GM12878 (cell line): ENCODE measurements around the gene PATJ. TPM values are rescaled to one million over a fixed set of nuclear protein-coding genes. Genes with fewer than 3 reads are reported as not detected.

ENCODE experiments used
- ATAC-seq: fragments of 200-7000 bp; cut with Tn5 transposase; 3 replicates; pipeline ENCODE4 v1.9.1; 2020; ENCODE audit warnings: mild to moderate bottlenecking, moderate library complexity
- BruUV-seq: library from RNA; stranded (reverse); fragments of 400-500 nt; replicated peaks from 2 replicates; lab custom pipeline; 2021; lab: Mats Ljungman, UMichigan
- CTCF ChIA-PET: fragments of 300-600 bp; sonication (Branson Sonifier 250); formaldehyde crosslinking; extraction: SDS; loops from one replicate; lab custom pipeline; 2021; ENCODE audit warnings: inconsistent platforms; lab: Yijun Ruan, JAX
- POLR2A ChIA-PET: fragments of 350-600 bp; formaldehyde crosslinking; extraction: SDS; loops from one replicate; lab custom pipeline; 2021; ENCODE audit warnings: inconsistent platforms; lab: Charles Lee
- RAD21 ChIA-PET: fragments of 300-600 bp; sonication (Branson Sonifier 250); formaldehyde crosslinking; loops from one replicate; lab custom pipeline; 2023; ENCODE audit warnings: antibody characterized with exemption; ENCODE audit not compliant: unreplicated experiment; lab: Charles Lee
- SMC1A ChIA-PET: fragments of 300-600 bp; sonication (Branson Sonifier 250); formaldehyde crosslinking; loops from one replicate; lab custom pipeline; 2023; ENCODE audit not compliant: unreplicated experiment, uncharacterized antibody; lab: Charles Lee
- DNase-seq: peaks from one replicate; pipeline ENCODE4 v3.0.0-alpha.2; 2011; ENCODE audit warnings: low read depth, low spot score
- FAIRE-seq: peaks from 3 replicates; lab custom pipeline; 2011; peaks lifted over from hg19 to GRCh38; lab: Jason Lieb, UNC
- H2AFZ ChIP-seq: 2 replicates; pipeline ENCODE4 v1.6.0; 2011; ENCODE audit warnings: low read depth, low read length, control low read depth; ENCODE audit not compliant: control insufficient read depth
- H3K27ac ChIP-seq: 2 replicates; pipeline ENCODE4 v1.5.1; 2011; ENCODE audit warnings: control low read depth; ENCODE audit not compliant: control insufficient read depth, insufficient read depth
- H3K27me3 ChIP-seq, 2 experiments: replicated peaks in 1 of 2; 2 replicates each; pipeline versions ENCODE4 v1.6.0 to v1.6.1; 2011; ENCODE audit warnings: low read length in 1 of 2; ENCODE audit not compliant: control insufficient read depth in 2 of 2, insufficient read depth in 2 of 2
- H3K36me3 ChIP-seq, 2 experiments: 2 replicates each; pipeline ENCODE4 v1.5.1; 2011; ENCODE audit warnings: low read length in 1 of 2; ENCODE audit not compliant: control insufficient read depth in 2 of 2, insufficient read depth in 2 of 2
- H3K4me1 ChIP-seq: 2 replicates; pipeline ENCODE4 v1.6.1; 2011; ENCODE audit warnings: mild to moderate bottlenecking, low read length, moderate library complexity, mixed read lengths; ENCODE audit not compliant: control insufficient read depth, insufficient read depth
- H3K4me2 ChIP-seq: 2 replicates; pipeline ENCODE4 v1.6.0; 2011; ENCODE audit warnings: control low read depth; ENCODE audit not compliant: control insufficient read depth, insufficient read depth
- H3K4me3 ChIP-seq: fragments of 200-600 bp; sonication (generic); 2 replicates; pipeline ENCODE4 v1.5.1; 2016
- H3K79me2 ChIP-seq: 2 replicates; pipeline ENCODE4 v1.6.0; 2011; ENCODE audit warnings: low read length; ENCODE audit not compliant: control insufficient read depth, insufficient read depth
- H3K9ac ChIP-seq: 2 replicates; pipeline ENCODE4 v1.8.0; 2011; ENCODE audit warnings: low read length, control low read depth, mixed read lengths; ENCODE audit not compliant: control insufficient read depth, insufficient read depth
- H3K9me3 ChIP-seq: replicated peaks from 3 replicates; pipeline ENCODE4 v1.5.1; 2011; ENCODE audit warnings: mild to moderate bottlenecking, low read length; ENCODE audit not compliant: control insufficient read depth, insufficient read depth
- H4K20me1 ChIP-seq: 2 replicates; pipeline ENCODE4 v1.6.0; 2011; ENCODE audit not compliant: control insufficient read depth, insufficient read depth
- ATF7 ChIP-seq: fragments of 450-650 bp; IDR thresholded peaks from 2 replicates; pipeline ENCODE4 v1.6.1; 2016; ENCODE audit warnings: low read depth, mild to moderate bottlenecking
- BCL3 ChIP-seq: IDR thresholded peaks from 2 replicates; pipeline ENCODE4 v1.6.1; 2011; ENCODE audit warnings: borderline replicate concordance, low read depth, mild to moderate bottlenecking, moderate library complexity, low read length; ENCODE audit not compliant: insufficient read depth, poor library complexity, severe bottlenecking
- MTA2 ChIP-seq: fragments of 450-650 bp; IDR thresholded peaks from 2 replicates; pipeline ENCODE4 v1.6.1; 2016; ENCODE audit warnings: low read depth, mild to moderate bottlenecking, moderate library complexity
- NR2C1 ChIP-seq: fragments of 450-650 bp; IDR thresholded peaks from 2 replicates; pipeline ENCODE4 v1.6.1; 2017; ENCODE audit warnings: antibody characterized with exemption, mild to moderate bottlenecking, moderate library complexity
- PKNOX1 ChIP-seq: fragments of 450-650 bp; IDR thresholded peaks from 2 replicates; pipeline ENCODE4 v1.6.1; 2016; ENCODE audit warnings: mild to moderate bottlenecking
- POU2F2 ChIP-seq: IDR thresholded peaks from 3 replicates; pipeline ENCODE4 v1.6.1; 2011; ENCODE audit warnings: low read depth, mild to moderate bottlenecking, low read length, borderline replicate concordance
- SIX5 ChIP-seq: IDR thresholded peaks from 2 replicates; pipeline ENCODE4 v1.6.1; 2011; ENCODE audit warnings: mild to moderate bottlenecking, low read depth, low read length, moderate library complexity; ENCODE audit not compliant: severe bottlenecking
- SREBF1 ChIP-seq: IDR thresholded peaks from 2 replicates; pipeline ENCODE4 v1.6.1; 2012; ENCODE audit warnings: mild to moderate bottlenecking, low read length
- SUPT20H ChIP-seq: IDR thresholded peaks from 2 replicates; pipeline ENCODE4 v1.6.1; 2011; ENCODE audit warnings: low read depth, mild to moderate bottlenecking, low read length, moderate library complexity, borderline replicate concordance; ENCODE audit not compliant: control insufficient read depth
- TAF1 ChIP-seq: IDR thresholded peaks from 2 replicates; pipeline ENCODE4 v1.6.1; 2011; ENCODE audit warnings: mild to moderate bottlenecking, low read depth, low read length, borderline replicate concordance
- WRNIP1 ChIP-seq: IDR thresholded peaks from 2 replicates; pipeline ENCODE4 v1.6.1; 2011; ENCODE audit warnings: low read depth, low read length, improper control_type of control experiment, borderline replicate concordance
- ZNF622 ChIP-seq: fragments of 450-650 bp; IDR thresholded peaks from 2 replicates; pipeline ENCODE4 v1.6.1; 2017; ENCODE audit warnings: mild to moderate bottlenecking, inconsistent platforms
- ZNF687 ChIP-seq: fragments of 450-650 bp; IDR thresholded peaks from 2 replicates; pipeline ENCODE4 v1.6.1; 2017; ENCODE audit warnings: mild to moderate bottlenecking, moderate library complexity
- whole genome bisulfite sequencing: methylation state at CpG from one replicate; pipeline ENCODE4 v1.1.6; 2016; ENCODE audit warnings: low lambda C conversion rate; ENCODE audit not compliant: insufficient replicate concordance, insufficient coverage; ENCODE audit errors: missing lambda C conversion rate; 5-methylcytosine and 5-hydroxymethylcytosine counted together
- in situ Hi-C: fragments of 300-500 bp; cut with MboI; formaldehyde crosslinking; loops from 9 replicates; pipeline ENCODE4 v1.14.3; 2018; ENCODE audit warnings: mixed read lengths
- intact Hi-C: fragments of 100-400 bp; cut with micrococcal nuclease; formaldehyde crosslinking; loops from one replicate; pipeline ENCODE4 v1.14.2; 2022; ENCODE audit not compliant: unreplicated experiment
- polyA plus RNA-seq, 11 experiments: library from polyadenylated mRNA; depleted of rRNA in 4 of 11; unstranded in 6 of 11; stranded (reverse) in 5 of 11; fragments of >200 nt; fragmentation: Nextera tagmentation in 4 of 11; fragmentation: Illumina TruSeq in 1 of 11; extraction: Ambion mirVana in 4 of 11; extraction: Trizol in 1 of 11; gene quantifications; 1 replicate in 1 of 11; 2 replicates in 10 of 11; pipeline versions ENCODE4 v1.2.1 to v1.2.3, GENCODE V29; 2011 to 2016; ENCODE audit warnings: inconsistent platforms in 2 of 11, missing spikeins in 2 of 11, low read depth in 1 of 11
- total RNA-seq, 4 experiments: library from RNA; depleted of rRNA in 3 of 4; stranded (reverse); fragments of >200 nt in 3 of 4; fragmentation: Illumina TruSeq in 1 of 4; extraction: Trizol in 1 of 4; gene quantifications; 2 replicates each; pipeline versions ENCODE4 v1.2.1 to v1.2.3, GENCODE V29; 2013 to 2021

PATJ gene
- total and polyA plus RNA-seq, 10 of the 15 experiments (the other 5 are each of a cell fraction or from before 2014, with no cell fraction given): 2.8 to 13.9 (median 6.9) TPM

- no peak for TF ChIP-seq ZNF687
- no peak for TF ChIP-seq WRNIP1
- TF ChIP-seq NR2C1: no peak
- no peak for TF ChIP-seq SREBF1
- TF ChIP-seq BCL3: no peak
Measured at GRCh38 chr1:62176597-62177312, 434.5 kb downstream of the PATJ start (continued).

- ChIA-PET RAD21 (no interaction called here), POLR2A (no interaction called here), CTCF (no interaction called here), SMC1A (no interaction called here)
- ATAC-seq: no peak
- no peaks in the 10 kb centered on the region for H3K36me3 ChIP-seq
- no peaks in the 10 kb centered on the region; a peak in 1 of 4 replicates for H3K27me3 ChIP-seq
- no peak overlapping the region for H3K4me2 ChIP-seq
- H3K4me3 ChIP-seq: no peak overlapping the region
- in situ Hi-C loops: loop anchor here (5.0 kb wide), 2 partner anchors 230 to 570 kb away; no protein-coding TSS in a partner anchor
- 0% methylated on average over 1 of the region's 1 CpG for WGBS
- H3K9me3 ChIP-seq: no peaks in the 10 kb centered on the region
- intact Hi-C loops: no loop called here
- H4K20me1 ChIP-seq: no peaks in the 10 kb centered on the region
- H3K79me2 ChIP-seq: no peaks in the 10 kb centered on the region
- no peak overlapping the region for H3K9ac ChIP-seq
- no peak overlapping the region for H2AFZ ChIP-seq
- no TSS peak for BruUV-seq
- no peak for FAIRE-seq
- H3K27ac ChIP-seq: no peak overlapping the region
- no peak for DNase-seq
- H3K4me1 ChIP-seq: no peaks in the 10 kb centered on the region
- TF ChIP-seq POU2F2 (no peak), TAF1 (no peak), MTA2 (no peak), SIX5 (no peak), SUPT20H (no peak), PKNOX1 (no peak), SREBF1 (no peak), ATF7 (no peak), ZNF622 (no peak)
Measured at GRCh38 chr1:62177621-62178020, 435.3 kb downstream of the PATJ start.
